Spinal cord (tissue), 10 donors: Measurements from ENCODE around the gene OR52E6. TPM values are rescaled to one million over a fixed set of nuclear protein-coding genes. Genes with fewer than 3 reads are reported as not detected.

Experiments used
- DNase-seq, 6 donors: peaks; one replicate each; pipeline versions ENCODE4 v3.0.0 to v3.0.0-alpha.2; 2013 to 2015; ENCODE audit warnings: low spot score in 6 of 6, low read depth in 4 of 6
- H3K27ac ChIP-seq: one replicate; pipeline ENCODE4 v1.5.1; 2013; ENCODE audit warnings: low read depth, low read length, control low read depth
- H3K27me3 ChIP-seq: one replicate; pipeline ENCODE4 v1.6.1; 2013; ENCODE audit warnings: low read length; ENCODE audit not compliant: control insufficient read depth, insufficient read depth
- H3K36me3 ChIP-seq: one replicate; pipeline ENCODE4 v1.6.1; 2013; ENCODE audit warnings: low read length; ENCODE audit not compliant: control insufficient read depth, insufficient read depth
- H3K4me1 ChIP-seq: one replicate; pipeline ENCODE4 v1.6.1; 2013; ENCODE audit warnings: low read length; ENCODE audit not compliant: control insufficient read depth, insufficient read depth
- H3K4me3 ChIP-seq: one replicate; pipeline ENCODE4 v1.5.1; 2013; ENCODE audit warnings: low read depth, low read length, control low read depth
- H3K9me3 ChIP-seq: one replicate; pipeline ENCODE4 v1.6.1; 2013; ENCODE audit warnings: low read length; ENCODE audit not compliant: control insufficient read depth, insufficient read depth
- WGBS: methylation state at CpG from one replicate; pipeline ENCODE4 v1.1.5; 2013; ENCODE audit warnings: missing lambda C conversion rate; ENCODE audit not compliant: insufficient coverage; 5-methylcytosine and 5-hydroxymethylcytosine counted together
- polyA plus RNA-seq, 2 donors: library from polyadenylated mRNA; unstranded; fragments of 120-200 nt; gene quantifications; one replicate each; pipeline ENCODE4 v1.2.1, GENCODE V29; 2013; ENCODE audit not compliant: insufficient read length in 2 of 2
- total RNA-seq, 2 donors: library from RNA; depleted of rRNA in 1 of 2; stranded (reverse); fragments of 120-200 nt in 1 of 2; fragments of >200 nt in 1 of 2; gene quantifications; one replicate each; pipeline versions ENCODE4 v1.2.3 to v1.2.4, GENCODE V29; 2013 to 2014
- donor health status: healthy.

Gene OR52E6
- total and polyA plus RNA-seq, 4 donors, result not detected

DNA sequence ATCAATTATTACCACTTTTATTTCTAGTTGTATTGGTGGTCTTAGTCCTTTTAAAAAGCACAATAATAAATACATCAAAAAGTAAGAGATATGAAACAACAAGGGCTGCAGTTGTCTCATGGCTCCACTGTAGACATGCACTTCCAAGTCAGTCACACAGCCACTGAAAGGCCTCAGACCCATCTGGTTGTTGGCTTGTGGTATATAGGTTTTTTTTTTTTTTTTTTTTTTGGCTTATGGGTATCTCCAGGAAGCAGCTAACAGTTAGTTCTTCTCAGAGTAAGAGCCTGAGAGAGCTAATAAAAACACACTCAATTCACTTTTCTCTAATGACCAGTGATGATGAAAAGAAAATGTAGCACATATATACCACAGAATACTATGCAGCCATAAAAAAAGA, 6.0 kb upstream of the OR52E6 start:
- no peaks in the 10 kb centered on the region for H3K9me3 ChIP-seq
- no peaks in the 10 kb centered on the region for H3K36me3 ChIP-seq
- no peaks in the 10 kb centered on the region for H3K4me1 ChIP-seq
- no peaks in the 10 kb centered on the region for H3K27me3 ChIP-seq
- H3K4me3 ChIP-seq, result no peak overlapping the region
- no peak for DNase-seq
- no peak overlapping the region for H3K27ac ChIP-seq

DNA sequence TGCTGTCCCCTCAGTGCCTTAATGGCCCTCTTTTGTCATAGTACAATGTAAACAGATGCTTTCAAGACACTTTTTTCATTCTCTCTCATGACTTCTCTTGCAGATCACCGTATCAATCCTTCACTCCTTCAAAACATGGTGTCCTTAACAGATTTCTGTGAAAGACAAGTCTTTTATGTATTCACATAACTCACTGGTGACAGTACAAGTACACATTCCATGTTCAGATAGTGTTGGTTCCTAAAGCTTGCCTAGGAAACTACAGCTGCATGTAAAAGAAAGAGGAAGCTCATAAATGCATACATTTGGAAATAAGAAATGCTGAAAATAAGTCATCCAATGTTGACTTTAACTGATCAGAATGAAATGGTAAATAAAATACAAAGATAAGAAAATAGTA, 5.0 kb upstream of the OR52E6 start:
- DNase-seq, result no peak
- Histone ChIP-seq H3K9me3 (no peaks in the 10 kb centered on the region), H3K4me3 (no peak overlapping the region), H3K27ac (no peak overlapping the region), H3K36me3 (no peaks in the 10 kb centered on the region), H3K4me1 (no peaks in the 10 kb centered on the region), H3K27me3 (no peaks in the 10 kb centered on the region)
- WGBS, result no CpG with 5 or more reads among the region's 1 CpG

DNA sequence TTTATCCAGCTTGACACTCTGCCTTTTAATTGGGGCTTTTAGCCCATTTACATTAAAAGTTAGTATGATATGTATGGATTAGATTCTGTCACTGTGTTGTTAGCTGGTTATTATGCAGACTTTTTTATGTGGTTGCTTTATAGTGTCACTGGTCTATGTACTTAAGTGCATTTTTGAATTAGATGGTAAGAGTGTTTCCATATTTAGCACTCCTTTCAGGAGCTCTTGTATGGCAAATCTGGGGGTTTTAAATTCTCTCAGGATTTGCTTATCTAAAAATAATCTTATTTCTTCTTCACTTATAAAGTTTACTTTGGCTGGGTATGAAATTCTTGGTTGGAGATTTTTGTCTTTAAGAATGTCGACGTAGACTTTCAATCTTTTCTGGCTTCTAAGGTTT, 4.0 kb downstream of the OR52E6 start:
- Histone ChIP-seq H3K27me3 (no peaks in the 10 kb centered on the region), H3K9me3 (no peaks in the 10 kb centered on the region), H3K4me1 (no peaks in the 10 kb centered on the region), H3K36me3 (no peaks in the 10 kb centered on the region), H3K27ac (no peak overlapping the region), H3K4me3 (no peak overlapping the region)
- DNase-seq, result no peak
- WGBS, result no CpG with 5 or more reads among the region's 2 CpGs

DNA sequence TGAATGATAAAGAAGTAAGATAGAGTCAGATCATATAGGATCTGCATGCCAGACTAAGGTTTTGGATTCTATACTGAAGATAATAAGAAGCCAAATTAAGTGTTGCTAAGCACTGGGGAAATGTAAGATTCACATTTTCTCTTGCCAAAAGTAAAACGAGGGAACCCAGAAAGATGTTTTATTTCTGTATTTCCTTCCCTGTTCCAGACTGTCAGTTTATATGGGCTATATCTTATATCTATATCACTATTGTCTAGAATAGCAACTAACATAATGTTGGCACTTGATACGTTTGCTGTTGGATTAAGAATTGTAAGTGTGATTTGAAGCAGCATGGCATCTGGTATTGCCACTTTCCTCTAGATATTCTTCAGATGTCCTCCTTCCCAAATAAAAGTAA, 8.3 kb downstream of the OR52E6 start:
- H3K4me1 ChIP-seq, result no peaks in the 10 kb centered on the region
- H3K4me3 ChIP-seq, result no peak overlapping the region
- H3K36me3 ChIP-seq, result no peaks in the 10 kb centered on the region
- H3K9me3 ChIP-seq, result no peaks in the 10 kb centered on the region
- WGBS, result no CpG with 5 or more reads among the region's 2 CpGs
- H3K27me3 ChIP-seq, result no peaks in the 10 kb centered on the region
- no peak overlapping the region for H3K27ac ChIP-seq
- peak in 1 of 6 donors; percentile 68 for DNase-seq

DNA sequence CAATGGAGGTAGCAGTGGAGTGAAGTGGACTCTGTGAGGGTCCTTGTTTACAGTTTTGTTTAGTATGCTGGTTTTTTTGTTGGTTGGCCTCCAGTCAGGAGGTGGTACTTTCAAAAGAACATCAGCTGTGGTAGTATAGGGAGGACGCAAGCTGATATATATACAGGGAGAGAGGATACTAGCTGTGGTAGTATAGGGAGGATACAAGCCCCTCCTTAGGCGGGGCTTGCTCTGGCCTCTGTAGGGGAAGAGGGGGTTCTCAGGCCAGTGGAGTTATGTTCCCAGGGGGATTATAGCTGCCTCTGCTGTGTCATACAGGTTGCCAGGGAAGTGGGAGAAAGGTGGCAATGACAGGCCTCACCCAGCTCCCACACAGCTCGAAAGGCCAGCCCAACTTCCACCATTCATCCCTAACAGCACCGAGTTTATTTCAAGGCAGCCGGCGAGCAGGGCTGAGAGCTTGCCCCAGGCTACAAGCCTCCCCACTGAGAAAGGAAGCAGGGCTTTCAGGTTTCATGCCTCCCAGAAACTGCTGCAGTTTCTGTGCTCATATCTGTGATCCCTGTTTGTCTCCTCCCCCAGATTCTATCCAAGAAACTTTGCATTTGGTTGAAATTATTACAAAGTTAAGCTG, 10.4 kb downstream of the OR52E6 start:
- Histone ChIP-seq H3K4me1 (no peaks in the 10 kb centered on the region), H3K27me3 (no peaks in the 10 kb centered on the region), H3K27ac (no peak overlapping the region), H3K4me3 (no peak overlapping the region), H3K36me3 (no peaks in the 10 kb centered on the region), H3K9me3 (no peaks in the 10 kb centered on the region)
- DNase-seq, result no peak
- 76% methylated on average over 4 of the region's 6 CpGs for WGBS

DNA sequence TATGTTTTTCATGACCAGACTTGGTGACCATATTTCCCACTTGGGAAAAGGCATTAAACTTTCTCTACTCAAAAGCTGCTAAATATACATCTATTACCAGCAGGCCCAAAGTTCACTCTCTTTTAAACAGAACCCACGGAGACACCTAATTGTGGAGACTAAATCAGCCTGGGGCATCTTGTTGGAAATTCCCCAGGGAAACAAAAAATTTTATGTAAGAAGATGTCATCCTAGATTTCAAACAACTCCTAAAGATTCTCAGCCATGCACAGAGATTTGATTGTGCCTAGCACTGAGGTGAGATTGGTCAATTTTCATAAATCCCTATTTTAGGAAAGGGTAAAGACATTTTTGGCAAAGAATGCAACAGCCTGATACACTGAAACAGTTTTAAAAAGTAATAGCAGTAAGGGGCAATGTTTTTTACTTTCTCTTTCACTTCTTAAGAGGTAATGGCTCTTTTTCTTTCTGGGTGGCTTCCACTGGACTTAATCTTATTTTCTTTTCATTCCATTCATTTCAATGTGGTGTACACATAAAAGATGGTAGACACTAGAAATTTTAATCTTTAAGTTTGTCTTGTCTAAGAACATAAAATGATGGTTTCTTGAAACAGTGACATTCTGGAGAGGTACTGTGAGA, 23.3 kb downstream of the OR52E6 start:
- no CpG with 5 or more reads among the region's 1 CpG for WGBS
- DNase-seq, result no peak

DNA sequence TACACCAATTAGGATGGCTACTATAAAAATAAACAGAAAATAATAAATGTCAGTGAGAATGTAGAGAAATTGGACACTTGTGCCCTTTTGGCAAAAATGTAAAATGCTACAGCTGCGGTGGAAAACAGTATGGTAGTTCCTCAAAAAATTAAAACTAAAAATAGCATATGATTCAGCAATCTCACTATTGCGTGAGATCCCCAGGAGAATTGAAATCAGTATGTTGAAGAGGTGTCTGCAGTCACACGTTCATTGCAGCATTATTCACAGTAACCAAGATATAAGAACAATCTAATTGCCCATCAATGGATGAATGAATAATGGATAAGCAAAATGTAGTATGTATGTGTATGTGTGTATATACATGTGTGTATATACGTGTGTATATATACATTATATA, 26.2 kb downstream of the OR52E6 start:
- Histone ChIP-seq H3K9me3 (no peaks in the 10 kb centered on the region), H3K4me3 (no peak overlapping the region), H3K4me1 (no peaks in the 10 kb centered on the region), H3K27ac (no peak overlapping the region), H3K27me3 (no peaks in the 10 kb centered on the region), H3K36me3 (no peaks in the 10 kb centered on the region)
- WGBS, result no CpG with 5 or more reads among the region's 4 CpGs
- DNase-seq, result no peak

More for the DNA sequence above, 23.3 kb downstream of the OR52E6 start:
- H3K27ac ChIP-seq, result no peak overlapping the region
- no peaks in the 10 kb centered on the region for H3K36me3 ChIP-seq
- no peaks in the 10 kb centered on the region for H3K27me3 ChIP-seq
- H3K4me3 ChIP-seq, result no peak overlapping the region
- no peaks in the 10 kb centered on the region for H3K4me1 ChIP-seq
- no peaks in the 10 kb centered on the region for H3K9me3 ChIP-seq

DNA sequence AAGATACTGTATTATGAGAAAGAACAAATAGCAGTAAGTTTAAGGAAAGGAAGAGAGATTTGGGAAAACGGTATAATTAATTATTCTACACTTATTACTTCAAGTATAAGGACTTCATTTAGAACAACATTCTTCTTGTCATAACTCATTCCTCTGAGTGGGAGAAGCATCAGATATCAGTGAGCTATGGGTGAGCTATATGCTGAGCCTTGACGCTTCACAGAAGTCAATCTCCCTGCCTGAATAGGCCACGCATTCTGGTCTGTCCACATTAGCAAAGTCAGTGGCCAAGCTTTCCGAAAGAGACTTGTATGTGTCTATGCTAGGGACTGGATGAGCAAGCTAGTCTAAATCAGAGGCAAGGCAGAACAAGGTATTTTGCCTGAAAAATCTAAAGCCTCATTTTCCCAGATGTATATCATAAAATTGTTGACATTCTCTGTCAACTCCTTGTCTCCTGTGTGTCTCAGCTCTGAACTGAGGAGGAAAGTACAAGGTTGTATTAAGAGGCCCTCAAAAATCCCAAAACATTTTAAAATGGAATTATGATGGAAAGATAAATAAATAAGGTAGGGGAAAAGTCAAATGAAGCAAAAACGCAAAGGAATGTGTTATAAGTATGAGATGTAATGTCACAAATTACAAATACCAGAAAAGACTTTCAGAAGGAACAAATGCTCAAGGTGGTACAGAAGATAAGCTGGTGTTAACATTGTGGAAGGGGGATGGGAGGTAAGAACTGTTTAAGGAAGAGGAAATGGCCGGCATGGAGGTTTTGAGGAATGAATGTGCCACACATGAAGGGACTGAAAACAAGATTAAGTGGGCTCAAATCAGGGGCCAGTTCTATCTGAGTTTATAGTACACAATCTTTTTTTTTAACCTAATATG, 31.5 kb downstream of the OR52E6 start:
- H3K27ac ChIP-seq, result no peak overlapping the region
- no peak overlapping the region for H3K4me3 ChIP-seq
- H3K27me3 ChIP-seq, result no peaks in the 10 kb centered on the region
- no peaks in the 10 kb centered on the region for H3K36me3 ChIP-seq
- DNase-seq, result no peak
- H3K9me3 ChIP-seq, result no peaks in the 10 kb centered on the region
- 96% methylated on average over 2 of the region's 6 CpGs for WGBS
- H3K4me1 ChIP-seq, result peaks cover 6% of the 10 kb centered on the region

DNA sequence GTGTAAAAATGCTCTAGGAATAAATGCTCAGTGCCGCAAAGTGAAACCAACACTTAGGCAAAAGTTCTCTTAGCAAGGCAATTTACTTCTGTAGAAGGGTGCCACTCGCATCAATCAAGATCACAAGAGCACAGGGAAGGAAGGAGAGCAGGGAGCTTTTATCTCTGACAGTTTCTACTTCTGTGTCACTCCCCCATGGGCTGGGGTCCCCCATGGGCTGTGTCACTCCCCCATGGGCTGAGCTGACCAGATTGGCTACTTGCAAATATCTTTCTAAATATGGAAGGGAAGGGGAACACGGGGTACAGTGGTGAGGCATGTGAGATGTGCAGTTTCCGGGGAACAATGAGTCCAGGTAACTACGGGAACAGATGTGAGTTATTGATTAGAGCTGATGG, 32.6 kb downstream of the OR52E6 start:
- Histone ChIP-seq H3K36me3 (no peaks in the 10 kb centered on the region), H3K4me3 (peak overlapping the region; percentile 45), H3K27ac (no peak overlapping the region), H3K9me3 (no peaks in the 10 kb centered on the region), H3K4me1 (peaks cover 6% of the 10 kb centered on the region), H3K27me3 (no peaks in the 10 kb centered on the region)
- no peak for DNase-seq
- 71% methylated on average over 3 of the region's 5 CpGs for WGBS
